HEK293 (cell line): ENCODE data around the gene TRIM47.
"Not testable (repeated sequence)": the region's sequence is repeated elsewhere in the genome, so short reads cannot be mapped to it uniquely, and the experiment has no call there.

ENCODE experiments used
- CTCF ChIP-seq: fragments of 450-650 bp; formaldehyde crosslinking; IDR thresholded peaks from 2 replicates; pipeline ENCODE4 v1.5.1; 2016; ENCODE audit warnings: missing biosample characterization, missing genetic modification characterization
- SETDB1 ChIP-seq: IDR thresholded peaks from one replicate; pipeline ENCODE4 v1.6.1; 2017; ENCODE audit warnings: mild to moderate bottlenecking, low read length, moderate library complexity, mixed read lengths; ENCODE audit not compliant: insufficient read length
- YY1 ChIP-seq: fragments of 450-650 bp; formaldehyde crosslinking; IDR thresholded peaks from 2 replicates; pipeline ENCODE4 v1.5.1; 2018; ENCODE audit warnings: missing biosample characterization, missing genetic modification characterization
- ZNF16 ChIP-seq: fragments of 450-650 bp; formaldehyde crosslinking; IDR thresholded peaks from 2 replicates; pipeline ENCODE4 v1.5.1; 2016; ENCODE audit warnings: low read depth, missing biosample characterization, missing genetic modification characterization
- ZNF561 ChIP-seq: fragments of 450-650 bp; IDR thresholded peaks from 2 replicates; pipeline ENCODE4 v1.5.1; 2018; ENCODE audit warnings: missing biosample characterization, missing genetic modification characterization, borderline replicate concordance
- ZNF610 ChIP-seq: fragments of 450-650 bp; formaldehyde crosslinking; IDR thresholded peaks from 2 replicates; pipeline ENCODE4 v1.5.1; 2016; ENCODE audit warnings: missing biosample characterization, missing genetic modification characterization, borderline replicate concordance
- ZNF830 ChIP-seq: fragments of 450-650 bp; IDR thresholded peaks from 2 replicates; pipeline ENCODE4 v1.5.0; 2018; ENCODE audit warnings: missing biosample characterization, missing genetic modification characterization, low read depth, mild to moderate bottlenecking, moderate library complexity
- ZSCAN4 ChIP-seq: fragments of 450-650 bp; formaldehyde crosslinking; IDR thresholded peaks from 2 replicates; pipeline ENCODE4 v1.5.1; 2017; ENCODE audit warnings: missing biosample characterization, missing genetic modification characterization

- TF ChIP-seq SETDB1; CTCF (tag by site-specific recombination); ZNF16 (tag by site-specific recombination); ZNF610 (tag by site-specific recombination); ZNF561 (tag by site-specific recombination); ZSCAN4 (tag by site-specific recombination); YY1; ZNF830 (tag by site-specific recombination): not testable (repeated sequence)
Measured at GRCh38 chr17:75851693-75851991, 26.7 kb downstream of the TRIM47 start.
